GM18951 (cell line): ENCODE data around the gene SLC25A39.

Experiments used
- POLR2A ChIP-seq: IDR thresholded peaks from 4 replicates; pipeline ENCODE4 v1.6.1; 2011; ENCODE audit warnings: mild to moderate bottlenecking; ENCODE audit not compliant: insufficient read length, insufficient read depth; ENCODE audit errors: extremely low read depth
- in situ Hi-C: fragments of 300-500 bp; cut with MboI; formaldehyde crosslinking; loops from one replicate; pipeline ENCODE4 v1.12.0; 2022; ENCODE audit warnings: low sequenced_read_pairs, mixed read lengths, inconsistent platforms; ENCODE audit not compliant: unreplicated experiment

Gene SLC25A39

GRCh38 chr17:44360144-44360533 lies 35.5 kb upstream of the SLC25A39 start:
- no peak for TF ChIP-seq POLR2A
- in situ Hi-C loops = no loop called here

- in situ Hi-C loops = no loop called here
These were observed 35.0 kb upstream of the SLC25A39 start for GRCh38 chr17:44359458-44360143.

DNA sequence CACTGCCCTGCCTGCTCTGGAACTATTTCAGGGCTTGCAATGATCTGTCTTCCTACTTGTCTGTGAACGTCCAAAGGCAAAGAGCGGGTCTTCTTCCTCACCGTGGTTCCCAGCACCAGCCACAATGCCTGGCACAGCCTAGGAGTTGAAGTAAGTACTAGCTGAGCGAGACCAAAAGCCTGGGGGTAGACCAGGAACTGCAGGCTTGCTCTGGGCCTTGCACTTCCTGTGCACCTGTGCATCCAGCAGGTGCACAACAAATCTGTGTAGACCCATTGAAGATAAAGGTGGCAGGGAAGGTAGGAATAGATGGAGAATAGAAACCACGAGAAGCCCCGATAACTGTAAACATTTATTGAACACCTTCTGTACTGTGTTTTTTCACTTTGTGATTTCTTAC lies 34.4 kb upstream of the SLC25A39 start:
- TF ChIP-seq POLR2A = no peak
- in situ Hi-C loops = no loop called here

More at GRCh38 chr17:44359458-44360143, 35.0 kb upstream of the SLC25A39 start:
- no peak for TF ChIP-seq POLR2A

DNA sequence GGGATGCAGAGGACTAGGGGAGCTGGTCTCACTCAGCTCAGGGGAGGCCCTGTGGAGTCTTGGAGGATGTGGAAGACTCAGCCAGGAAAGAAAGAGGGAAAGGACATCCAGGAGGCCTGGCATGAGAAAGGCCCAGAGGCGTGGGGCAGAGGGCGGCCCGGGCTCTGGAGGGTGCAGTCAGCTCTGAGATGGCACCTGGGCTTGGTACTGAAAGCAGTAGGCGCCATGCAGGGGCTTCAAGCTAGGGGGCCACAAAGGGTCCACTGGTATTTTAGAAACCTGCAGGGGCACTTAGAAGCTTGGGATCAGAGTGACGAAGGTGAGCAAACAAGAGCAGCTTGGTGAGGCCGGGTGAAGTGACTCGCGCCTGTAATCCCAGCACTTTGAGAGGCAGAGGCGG lies 33.4 kb upstream of the SLC25A39 start:
- TF ChIP-seq POLR2A = no peak
- in situ Hi-C loops = no loop called here

DNA sequence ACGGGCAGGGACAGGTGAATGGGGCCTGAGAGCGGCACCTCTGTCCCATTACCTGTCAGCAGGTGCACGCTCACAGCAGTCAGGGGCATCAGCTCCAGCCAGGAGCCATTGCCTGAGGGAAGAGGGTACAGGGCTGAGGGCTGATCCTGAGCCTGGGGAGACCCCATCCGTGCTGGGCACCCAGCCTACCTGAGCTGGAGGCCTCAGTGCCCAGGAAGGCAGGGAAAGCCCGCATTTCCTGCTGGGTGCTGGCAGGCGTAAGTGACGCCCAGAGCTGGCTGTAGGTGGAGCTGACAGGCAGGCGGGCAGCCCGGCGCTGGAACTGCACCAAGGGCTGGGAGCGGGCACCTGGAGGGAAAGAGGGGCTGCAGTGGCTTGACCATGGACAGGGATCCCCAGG lies 31.6 kb upstream of the SLC25A39 start:
- in situ Hi-C loops = no loop called here

DNA sequence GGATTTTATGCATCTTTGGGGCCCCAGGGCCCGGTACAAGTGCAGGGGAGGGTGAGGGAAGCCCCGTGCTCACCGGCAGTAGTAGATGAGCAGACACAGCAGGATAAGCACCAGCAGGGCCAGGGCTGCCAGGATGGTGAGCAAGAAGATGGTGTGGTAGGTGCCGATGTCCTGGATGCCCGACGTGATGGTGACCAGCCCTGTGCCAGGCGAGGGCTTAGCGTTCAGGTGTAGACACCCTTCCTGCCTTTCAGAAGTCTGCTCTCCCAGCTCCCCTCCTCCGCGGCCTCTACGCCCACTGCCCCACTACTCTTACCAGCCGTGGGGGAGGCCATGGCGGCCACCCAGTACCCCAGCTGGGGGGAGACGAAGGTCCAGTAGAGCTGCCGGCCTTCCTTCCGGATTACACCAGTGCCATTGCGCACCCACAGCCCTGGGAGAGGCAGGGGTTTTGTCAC lies 31.0 kb upstream of the SLC25A39 start:
- no peak for TF ChIP-seq POLR2A
- in situ Hi-C loops = no loop called here

More for the DNA sequence above, 31.6 kb upstream of the SLC25A39 start:
- TF ChIP-seq POLR2A = no peak

- TF ChIP-seq POLR2A = no peak
- in situ Hi-C loops = no loop called here
These were observed 30.2 kb upstream of the SLC25A39 start for GRCh38 chr17:44354582-44355561.

- in situ Hi-C loops = no loop called here
These were observed 29.2 kb upstream of the SLC25A39 start for GRCh38 chr17:44353672-44354331.

DNA sequence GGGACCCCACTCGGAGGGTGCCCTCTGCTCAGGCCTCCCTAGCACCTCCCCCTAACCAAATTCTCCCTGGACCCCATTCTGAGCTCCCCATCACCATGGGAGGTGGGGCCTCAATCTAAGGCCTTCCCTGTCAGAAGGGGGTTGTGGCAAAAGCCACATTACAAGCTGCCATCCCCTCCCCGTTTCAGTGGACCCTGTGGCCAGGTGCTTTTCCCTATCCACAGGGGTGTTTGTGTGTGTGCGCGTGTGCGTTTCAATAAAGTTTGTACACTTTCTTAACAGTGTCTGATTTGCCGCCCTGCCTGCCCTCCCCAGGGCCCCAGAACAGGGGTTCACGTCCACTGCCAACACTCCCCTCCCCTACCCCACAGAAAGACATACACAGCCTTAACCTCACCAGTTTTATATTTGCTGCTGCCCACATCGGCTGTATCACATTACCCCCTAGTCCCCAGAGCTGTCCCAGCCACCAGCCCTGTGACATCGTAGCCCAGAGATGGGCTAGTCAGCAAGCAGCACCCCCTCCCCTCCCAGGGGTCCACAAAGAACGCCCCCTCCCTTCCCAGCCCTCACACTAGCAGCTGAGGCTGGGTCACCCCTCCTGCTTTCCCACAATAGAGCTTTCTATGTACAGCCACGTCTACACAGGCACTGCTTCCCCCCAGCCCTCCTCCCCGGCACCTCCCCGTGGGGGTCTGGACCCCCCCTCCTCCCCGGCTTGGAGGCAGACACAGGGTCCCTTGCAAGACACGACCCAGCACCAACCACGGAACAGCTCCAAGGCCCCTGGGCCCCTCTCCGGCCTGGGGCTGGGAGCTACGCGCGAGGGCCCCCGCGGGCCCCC lies 28.4 kb upstream of the SLC25A39 start:
- in situ Hi-C loops = no loop called here
- no peak for TF ChIP-seq POLR2A

More at GRCh38 chr17:44353672-44354331, 29.2 kb upstream of the SLC25A39 start:
- no peak for TF ChIP-seq POLR2A

DNA sequence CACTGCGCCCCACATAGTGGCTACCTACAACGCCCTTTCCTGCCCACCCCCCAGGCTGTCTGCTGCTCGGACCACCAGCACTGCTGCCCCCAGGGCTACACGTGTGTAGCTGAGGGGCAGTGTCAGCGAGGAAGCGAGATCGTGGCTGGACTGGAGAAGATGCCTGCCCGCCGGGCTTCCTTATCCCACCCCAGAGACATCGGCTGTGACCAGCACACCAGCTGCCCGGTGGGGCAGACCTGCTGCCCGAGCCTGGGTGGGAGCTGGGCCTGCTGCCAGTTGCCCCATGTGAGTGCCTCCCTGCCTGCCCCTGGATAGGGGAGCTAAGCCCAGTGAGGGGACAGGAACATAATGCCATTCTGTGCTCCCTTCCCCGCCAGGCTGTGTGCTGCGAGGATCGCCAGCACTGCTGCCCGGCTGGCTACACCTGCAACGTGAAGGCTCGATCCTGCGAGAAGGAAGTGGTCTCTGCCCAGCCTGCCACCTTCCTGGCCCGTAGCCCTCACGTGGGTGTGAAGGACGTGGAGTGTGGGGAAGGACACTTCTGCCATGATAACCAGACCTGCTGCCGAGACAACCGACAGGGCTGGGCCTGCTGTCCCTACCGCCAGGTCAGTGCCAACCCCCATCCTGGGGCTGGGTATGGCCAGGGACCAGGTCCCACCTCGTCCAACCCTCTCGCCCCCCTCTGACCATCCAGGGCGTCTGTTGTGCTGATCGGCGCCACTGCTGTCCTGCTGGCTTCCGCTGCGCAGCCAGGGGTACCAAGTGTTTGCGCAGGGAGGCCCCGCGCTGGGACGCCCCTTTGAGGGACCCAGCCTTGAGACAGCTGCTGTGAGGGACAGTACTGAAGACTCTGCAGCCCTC lies 27.6 kb upstream of the SLC25A39 start:
- no peak for TF ChIP-seq POLR2A
- in situ Hi-C loops = no loop called here

GRCh38 chr17:44351464-44351863 lies 26.8 kb upstream of the SLC25A39 start:
- no peak for TF ChIP-seq POLR2A
- in situ Hi-C loops = no loop called here
